ENCODE measurements around the gene PRSS48. TPM values are rescaled to one million over a fixed set of nuclear protein-coding genes. Genes with fewer than 3 reads are reported as not detected.

The PRSS48 gene
- total RNA-seq, 1 experiment from 2014 or later: not detected

GRCh38 chr4:151246742-151247141, 30.2 kb upstream of the PRSS48 start:
- Histone ChIP-seq H3K23me2 (ENCODE audit: insufficient read length, low read depth, low read length, poor library complexity, severe bottlenecking) (no peaks in the 10 kb centered on the region), H3K4me1 (ENCODE audit: insufficient read depth, low read length) (peaks cover 7% of the 10 kb centered on the region; the same call in 1 of the 2 replicates), H2BK15ac (ENCODE audit: low read depth, low read length) (no peak overlapping the region), H2BK120ac (ENCODE audit: low read depth, low read length, poor library complexity, severe bottlenecking) (no peak overlapping the region), H2AFZ (ENCODE audit: low read length) (no peak overlapping the region), H3K79me2 (ENCODE audit: insufficient read depth, low read length) (no peaks in the 10 kb centered on the region; the same call in 1 of the 2 replicates), H2BK5ac (ENCODE audit: insufficient read length, low read length) (no peak overlapping the region), H3K27ac (ENCODE audit: insufficient read length, low read depth, low read length) (no peak overlapping the region), H3K23ac (ENCODE audit: insufficient read length, low read depth, low read length) (no peak overlapping the region), H3K14ac (ENCODE audit: insufficient read depth, low read length) (no peak overlapping the region), H3K4me2 (ENCODE audit: insufficient read depth, insufficient read length, low read length) (no peak overlapping the region), H4K91ac (ENCODE audit: insufficient read length, low read depth, low read length) (no peak overlapping the region), H4K8ac (replicated peaks; ENCODE audit: insufficient read length, low read depth, low read length) (no peak overlapping the region), H2BK20ac (ENCODE audit: low read depth, low read length, poor library complexity, severe bottlenecking) (no peak overlapping the region), H3K56ac (ENCODE audit: insufficient read length, low read depth, low read length) (no peak overlapping the region), H3K79me1 (ENCODE audit: insufficient read depth, low read depth, low read length, poor library complexity, severe bottlenecking) (no peaks in the 10 kb centered on the region), H3K18ac (ENCODE audit: insufficient read length, low read depth, low read length) (no peak overlapping the region), H3T11ph (ENCODE audit: low read length) (no peak overlapping the region), H4K20me1 (ENCODE audit: control insufficient read depth, insufficient read depth, insufficient read length) (no peaks in the 10 kb centered on the region), H2BK12ac (ENCODE audit: insufficient read length, low read depth, low read length) (no peak overlapping the region), H3K27me3 (ENCODE audit: insufficient read depth, low read length) (no peaks in the 10 kb centered on the region), H4K5ac (ENCODE audit: insufficient read length, low read depth, low read length) (no peak overlapping the region), H3K4ac (ENCODE audit: low read depth, low read length) (no peak overlapping the region), H2AK5ac (ENCODE audit: insufficient read length, low read length) (no peak overlapping the region), H3K9me3 (ENCODE audit: control insufficient read depth, low read depth, low read length) (no peaks in the 10 kb centered on the region), H3K9ac (ENCODE audit: extremely low read depth, insufficient read length, low read length) (no peak overlapping the region)
- Mint-ChIP-seq H3K4me1 (peaks cover 47 to 52% of the 10 kb centered on the region in 2 experiments), H3K27me3 (ENCODE audit: low read depth) (no peaks in the 10 kb centered on the region), H3K27ac (no peak overlapping the region), H3K36me3 (ENCODE audit: insufficient read depth in 1 of 3, low read depth in 3 of 3) (no peaks in the 10 kb centered on the region), H3K9me3 (no peaks in the 10 kb centered on the region), H3K4me3 (no peak overlapping the region)
- no CpG with 5 or more reads among the region's 2 CpGs for WGBS (ENCODE audit: extremely low coverage, insufficient read length, low lambda C conversion rate)
- DNase-seq: no peak
- no peak for TF ChIP-seq CTCF (conservative IDR thresholded peaks at IDR 0.05)

Data from H9 (cell line).